HG03565 (cell line): Measurements from ENCODE around the gene SMARCD3.

Experiments
- ATAC-seq: cut with Tn5 transposase; IDR thresholded peaks from one replicate; pipeline ENCODE4 v1.9.1; 2021; ENCODE audit warnings: mild to moderate bottlenecking, moderate library complexity; ENCODE audit not compliant: unreplicated experiment

The SMARCD3 gene

GRCh38 chr7:151238190-151238810 is 10.2 kb downstream of the SMARCD3 start:
- no peak for ATAC-seq

- ATAC-seq: no peak
Measured at GRCh38 chr7:151237244-151238189, 11.0 kb downstream of the SMARCD3 start.

- ATAC-seq: no peak
Measured at GRCh38 chr7:151236406-151236805, 12.1 kb downstream of the SMARCD3 start.

- no peak for ATAC-seq
Measured at GRCh38 chr7:151235091-151235787, 13.3 kb downstream of the SMARCD3 start.

GRCh38 chr7:151233804-151234203 is 14.7 kb downstream of the SMARCD3 start:
- ATAC-seq: no peak

- ATAC-seq: no peak
Measured at GRCh38 chr7:151232917-151233701, 15.4 kb downstream of the SMARCD3 start.

GRCh38 chr7:151232091-151232916 is 16.2 kb downstream of the SMARCD3 start, which contains the start of gene CHPF2:
Gene CHPF2, plus strand, starts transcription at chr7:151232483. Its CDS starts 1,529 bp downstream, at chr7:151234012.
- ATAC-seq: peak; percentile 95

- ATAC-seq: no peak
Measured at GRCh38 chr7:151231080-151231479, 17.4 kb downstream of the SMARCD3 start.

GRCh38 chr7:151229249-151229648 is 19.2 kb downstream of the SMARCD3 start:
- ATAC-seq: no peak

GRCh38 chr7:151228024-151228866 is 20.2 kb downstream of the SMARCD3 start:
- no peak for ATAC-seq

GRCh38 chr7:151226875-151227782 is 21.4 kb downstream of the SMARCD3 start, which contains the start of gene ABCF2:
Gene ABCF2, minus strand, starts transcription at chr7:151227205. Its CDS starts 747 bp downstream, at chr7:151226458.
- ATAC-seq: peak; percentile 99

GRCh38 chr7:151226560-151226874 is 22.0 kb downstream of the SMARCD3 start:
- no peak for ATAC-seq

- no peak for ATAC-seq
Measured at GRCh38 chr7:151225948-151226510, 22.5 kb downstream of the SMARCD3 start.

GRCh38 chr7:151223728-151224127 is 24.8 kb downstream of the SMARCD3 start:
- no peak for ATAC-seq

- ATAC-seq: no peak
Measured at GRCh38 chr7:151218170-151218569, 30.3 kb downstream of the SMARCD3 start.

- no peak for ATAC-seq
Measured at GRCh38 chr7:151215396-151215795, 33.1 kb downstream of the SMARCD3 start.

GRCh38 chr7:151213826-151214225 is 34.7 kb downstream of the SMARCD3 start:
- ATAC-seq: no peak
